Thoracic aorta (tissue), 2 donors: Measurements from ENCODE around the gene ITPR3. TPM values are rescaled to one million over a fixed set of nuclear protein-coding genes. Genes with fewer than 3 reads are reported as not detected.

Experiments used
- ATAC-seq: fragments of 150-250 bp; one replicate; pipeline ENCODE4 v1.8.0; 2017; ENCODE audit warnings: low read depth; ENCODE audit not compliant: insufficient number of reproducible peaks, low FRiP score
- DNase-seq: peaks from one replicate; pipeline ENCODE4 v3.0.0-alpha.2; 2020; ENCODE audit warnings: low spot score
- H3K27ac ChIP-seq, 2 donors: fragments of 200-600 bp; sonication (generic); 1 replicate in 1 of 2; 2 replicates in 1 of 2; pipeline ENCODE4 v1.5.1; 2016; ENCODE audit warnings: mild to moderate bottlenecking in 2 of 2, moderate library complexity in 2 of 2
- H3K27me3 ChIP-seq: fragments of 200-600 bp; sonication (generic); replicated peaks from 2 replicates; pipeline ENCODE4 v1.6.0; 2016; ENCODE audit warnings: mild to moderate bottlenecking; ENCODE audit not compliant: insufficient read depth
- H3K36me3 ChIP-seq: fragments of 200-600 bp; sonication (generic); one replicate; pipeline ENCODE4 v1.5.1; 2016
- H3K4me1 ChIP-seq, 2 donors: fragments of 200-600 bp; sonication (generic); 1 replicate in 1 of 2; 2 replicates in 1 of 2; pipeline versions ENCODE4 v1.5.1 to v1.6.0; 2016; ENCODE audit warnings: low read depth in 2 of 2, mild to moderate bottlenecking in 1 of 2; ENCODE audit not compliant: control insufficient read depth in 1 of 2
- H3K4me3 ChIP-seq: fragments of 200-600 bp; sonication (generic); 2 replicates; pipeline ENCODE4 v1.5.1; 2016; ENCODE audit warnings: mild to moderate bottlenecking
- H3K9me3 ChIP-seq: fragments of 200-600 bp; sonication (generic); 2 replicates; pipeline ENCODE4 v1.5.1; 2016
- CTCF ChIP-seq: fragments of 200-600 bp; sonication (generic); IDR thresholded peaks from one replicate; pipeline ENCODE4 v1.5.1; 2019; ENCODE audit warnings: antibody characterized with exemption
- total RNA-seq, 2 donors: library from RNA; depleted of rRNA; stranded (reverse); fragments of >200 nt; gene quantifications; one replicate each; pipeline versions ENCODE4 v1.1.0 to v1.2.3, GENCODE V29; 2016

Gene ITPR3
- total RNA-seq, 2 donors from 2014 or later: 15.2 to 21.2 TPM

DNA sequence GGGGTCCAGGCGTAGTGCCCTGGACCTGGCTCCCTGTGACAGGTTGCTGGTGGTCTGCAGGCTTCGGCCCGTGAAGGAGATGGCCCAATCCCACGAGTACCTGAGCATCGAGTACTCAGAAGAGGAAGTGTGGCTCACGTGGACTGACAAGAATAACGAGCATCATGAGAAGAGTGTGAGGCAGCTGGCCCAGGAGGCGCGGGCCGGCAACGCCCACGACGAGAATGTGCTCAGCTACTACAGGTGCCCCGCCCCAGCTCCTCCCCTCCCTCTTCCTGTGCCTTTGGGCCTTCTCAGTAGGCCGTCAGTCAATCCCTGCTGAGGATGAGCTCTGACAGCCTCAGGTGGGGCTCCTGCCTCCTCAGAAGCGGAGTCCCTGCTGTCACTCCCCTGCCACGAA, 47.8 kb downstream of the ITPR3 start:
- Histone ChIP-seq H3K4me3 (no peak overlapping the region), H3K27me3 (no peaks in the 10 kb centered on the region), H3K9me3 (no peaks in the 10 kb centered on the region), H3K4me1 (peaks cover 0 to 12% of the 10 kb centered on the region in 2 donors), H3K27ac (no peak overlapping the region), H3K36me3 (no peaks in the 10 kb centered on the region)
- ATAC-seq (no peak), DNase-seq (no peak)
- no peak for TF ChIP-seq CTCF

DNA sequence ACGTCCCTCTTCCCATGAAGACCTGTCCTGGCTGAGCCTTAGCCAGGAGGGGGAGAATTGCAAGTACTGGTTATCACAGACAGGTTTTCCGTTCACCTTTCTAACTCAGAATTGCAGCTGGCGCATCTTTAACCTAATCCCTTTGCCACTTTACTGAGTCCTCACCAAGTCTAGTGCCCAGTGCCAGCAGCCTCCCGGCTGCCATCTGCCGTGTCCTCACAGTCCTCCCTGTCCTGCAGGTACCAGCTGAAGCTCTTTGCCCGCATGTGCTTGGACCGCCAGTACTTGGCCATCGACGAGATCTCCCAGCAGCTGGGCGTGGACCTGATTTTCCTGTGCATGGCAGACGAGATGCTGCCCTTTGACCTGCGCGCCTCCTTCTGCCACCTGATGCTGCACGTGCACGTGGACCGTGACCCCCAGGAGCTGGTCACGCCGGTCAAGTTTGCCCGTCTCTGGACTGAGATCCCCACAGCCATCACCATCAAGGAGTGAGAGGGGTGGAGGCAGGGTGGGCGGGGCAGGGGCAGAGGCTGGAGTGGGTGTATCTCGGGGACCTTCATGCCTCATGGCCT, 49.1 kb downstream of the ITPR3 start:
- H3K9me3 ChIP-seq: no peaks in the 10 kb centered on the region
- no peaks in the 10 kb centered on the region for H3K36me3 ChIP-seq
- no peak for ATAC-seq
- H3K4me1 ChIP-seq: peaks cover 0 to 12% of the 10 kb centered on the region in 2 donors
- no peaks in the 10 kb centered on the region for H3K27me3 ChIP-seq
- TF ChIP-seq CTCF: no peak
- DNase-seq: no peak
- no peak overlapping the region for H3K4me3 ChIP-seq
- H3K27ac ChIP-seq: no peak overlapping the region

DNA sequence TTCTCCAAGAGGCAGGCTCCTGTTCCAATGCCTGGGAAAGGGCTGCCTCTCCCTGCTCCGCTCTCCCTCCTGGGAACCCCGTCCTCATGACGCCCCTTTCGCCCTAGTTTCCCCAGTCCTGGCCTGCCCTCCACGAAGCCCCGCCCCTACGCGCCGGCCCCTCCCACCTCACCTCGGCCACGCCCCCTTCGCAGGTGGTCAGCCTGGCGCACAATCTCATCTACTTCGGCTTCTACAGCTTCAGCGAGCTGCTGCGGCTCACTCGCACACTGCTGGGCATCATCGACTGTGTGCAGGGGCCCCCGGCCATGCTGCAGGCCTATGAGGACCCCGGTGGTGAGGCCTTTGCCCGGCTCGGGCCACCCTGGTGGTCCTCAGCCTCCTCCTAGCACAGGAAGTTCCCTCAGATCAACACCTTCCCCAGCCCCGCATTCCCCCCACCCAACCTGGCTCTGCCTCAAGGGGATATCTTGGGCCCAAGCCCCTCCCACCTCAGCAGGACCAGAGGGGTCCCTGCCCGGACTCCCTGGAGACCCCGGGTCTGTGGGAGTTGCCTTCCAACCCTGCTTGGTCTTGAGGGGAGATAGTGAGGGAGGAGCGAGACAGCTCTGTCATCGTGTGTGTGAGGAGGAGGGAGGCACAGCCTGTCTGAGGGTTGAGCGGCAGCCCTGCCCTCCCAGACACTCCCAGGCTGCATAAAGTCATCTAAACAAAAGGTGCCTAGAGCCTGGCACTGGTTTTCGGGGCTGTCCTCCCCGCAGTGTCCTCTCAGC, 50.0 kb downstream of the ITPR3 start:
- H3K27ac ChIP-seq: no peak overlapping the region
- H3K4me1 ChIP-seq: peaks cover 0 to 12% of the 10 kb centered on the region in 2 donors
- H3K9me3 ChIP-seq: no peaks in the 10 kb centered on the region
- no peak overlapping the region for H3K4me3 ChIP-seq
- H3K27me3 ChIP-seq: no peaks in the 10 kb centered on the region
- no peaks in the 10 kb centered on the region for H3K36me3 ChIP-seq
- no peak for TF ChIP-seq CTCF
- no peak for DNase-seq
- ATAC-seq: no peak

GRCh38 chr6:33671744-33672072, 50.6 kb downstream of the ITPR3 start:
- TF ChIP-seq CTCF: no peak
- H3K27ac ChIP-seq: no peak overlapping the region
- H3K27me3 ChIP-seq: no peaks in the 10 kb centered on the region
- no peaks in the 10 kb centered on the region for H3K9me3 ChIP-seq
- no peak overlapping the region for H3K4me3 ChIP-seq
- H3K36me3 ChIP-seq: no peaks in the 10 kb centered on the region
- peaks cover 0 to 12% of the 10 kb centered on the region in 2 donors for H3K4me1 ChIP-seq
- DNase-seq (no peak), ATAC-seq (no peak)

DNA sequence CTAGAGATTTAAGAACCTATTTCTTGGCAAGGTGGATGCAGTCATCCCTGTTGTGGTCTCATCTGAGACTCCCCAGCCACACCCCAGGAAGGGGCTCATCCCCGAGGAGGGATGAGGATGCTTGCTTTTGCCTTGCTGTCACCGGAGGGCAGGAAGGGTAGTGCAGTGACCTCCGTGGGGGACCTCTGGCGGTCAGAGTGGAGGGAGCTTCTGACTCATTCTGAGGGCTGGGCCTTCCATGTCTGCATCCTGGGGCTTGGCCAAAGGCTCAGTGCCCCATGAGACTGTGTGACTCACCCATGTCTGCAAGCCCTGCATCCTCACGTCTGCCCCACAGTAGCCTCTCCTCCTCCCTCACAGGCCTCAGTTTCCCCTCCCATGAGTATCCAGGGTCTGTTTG, 51.7 kb downstream of the ITPR3 start:
- peak; percentile 69 for DNase-seq
- Histone ChIP-seq H3K4me1 (peaks cover 0 to 12% of the 10 kb centered on the region in 2 donors), H3K9me3 (no peaks in the 10 kb centered on the region), H3K4me3 (no peak overlapping the region), H3K27ac (no peak overlapping the region), H3K27me3 (no peaks in the 10 kb centered on the region), H3K36me3 (no peaks in the 10 kb centered on the region)
- TF ChIP-seq CTCF: peak; percentile 61
- peak; percentile 92 for ATAC-seq
